Ascending aorta (tissue), 2 donors: ENCODE data around the gene MYO1B. TPM values are rescaled to one million over a fixed set of nuclear protein-coding genes. Genes with fewer than 3 reads are reported as not detected.
A peak's percentile ranks its signal among the peaks of the same experiment; 100 is the strongest.

Experiments
- DNase-seq, 2 donors: peaks; one replicate each; pipeline ENCODE4 v3.0.0-alpha.2; 2019; ENCODE audit warnings: low spot score in 2 of 2
- H3K27ac ChIP-seq, 2 donors: fragments of 200-600 bp; sonication (generic); one replicate each; pipeline ENCODE4 v1.5.1; 2016 to 2017; ENCODE audit warnings: mild to moderate bottlenecking in 1 of 2
- H3K27me3 ChIP-seq: fragments of 200-600 bp; sonication (generic); one replicate; pipeline ENCODE4 v1.5.1; 2017
- H3K36me3 ChIP-seq, 2 donors: fragments of 200-600 bp; sonication (generic); one replicate each; pipeline ENCODE4 v1.5.1; 2016
- H3K4me1 ChIP-seq, 2 donors: fragments of 200-600 bp; sonication (generic); one replicate each; pipeline ENCODE4 v1.5.1; 2016 to 2017; ENCODE audit warnings: mild to moderate bottlenecking in 1 of 2
- H3K4me3 ChIP-seq, 2 donors: fragments of 200-600 bp; sonication (generic); one replicate each; pipeline ENCODE4 v1.5.1; 2016 to 2017; ENCODE audit warnings: mild to moderate bottlenecking in 1 of 2
- H3K9me3 ChIP-seq, 2 donors: fragments of 200-600 bp; sonication (generic); one replicate each; pipeline ENCODE4 v1.5.1; 2016
- intact Hi-C: fragments of 100-400 bp; cut with DNase I; formaldehyde crosslinking; loops from one replicate; pipeline ENCODE4 v1.15.1; 2023
- total RNA-seq: library from RNA; depleted of rRNA; stranded (reverse); fragments of >200 nt; gene quantifications from one replicate; pipeline ENCODE4 v1.1.0, GENCODE V29; 2016
- TF ChIP-seq, protein P1 (sequence below), 3 experiments: fragments of 200-600 bp in 2 of 3; fragments of 450-650 bp in 1 of 3; sonication (generic) in 2 of 3; IDR thresholded peaks; one replicate each; pipeline ENCODE4 v1.5.1; 2016 to 2019; ENCODE audit warnings: antibody characterized with exemption in 3 of 3, mild to moderate bottlenecking in 1 of 3, moderate library complexity in 1 of 3

The MYO1B gene
- total RNA-seq, 1 donor from 2014 or later = 27.4 TPM

DNA sequence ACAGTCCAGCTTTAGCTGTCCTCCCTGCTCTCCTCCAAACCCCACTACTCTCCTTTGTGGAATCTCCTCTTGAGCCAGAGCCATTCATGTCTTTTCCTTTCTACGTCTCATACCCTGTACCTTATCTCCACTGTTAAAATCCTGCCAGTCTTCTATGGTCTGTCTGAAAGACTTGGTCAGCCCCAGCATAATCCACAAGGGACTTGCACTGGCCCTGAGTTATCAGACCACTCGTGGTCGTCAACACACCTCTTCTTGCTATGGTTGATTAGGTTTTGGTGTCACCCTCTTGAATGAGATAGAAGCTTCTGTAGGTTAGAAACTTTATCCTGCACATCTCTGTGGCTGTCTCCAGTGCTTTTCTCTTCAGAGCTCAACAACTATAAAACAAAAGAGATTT lies 56.8 kb downstream of the MYO1B start:
- Histone ChIP-seq H3K27me3 (no peaks in the 10 kb centered on the region), H3K36me3 (no peaks in the 10 kb centered on the region), H3K9me3 (no peaks in the 10 kb centered on the region), H3K4me1 (peaks cover 3 to 30% of the 10 kb centered on the region in 2 donors), H3K4me3 (no peak overlapping the region), H3K27ac (no peak overlapping the region)
- DNase-seq = no peak
- intact Hi-C loops = loop anchor here (5.0 kb wide), 1 partner anchor 200 kb away; no protein-coding TSS in a partner anchor
- TF ChIP-seq, protein P1, sequence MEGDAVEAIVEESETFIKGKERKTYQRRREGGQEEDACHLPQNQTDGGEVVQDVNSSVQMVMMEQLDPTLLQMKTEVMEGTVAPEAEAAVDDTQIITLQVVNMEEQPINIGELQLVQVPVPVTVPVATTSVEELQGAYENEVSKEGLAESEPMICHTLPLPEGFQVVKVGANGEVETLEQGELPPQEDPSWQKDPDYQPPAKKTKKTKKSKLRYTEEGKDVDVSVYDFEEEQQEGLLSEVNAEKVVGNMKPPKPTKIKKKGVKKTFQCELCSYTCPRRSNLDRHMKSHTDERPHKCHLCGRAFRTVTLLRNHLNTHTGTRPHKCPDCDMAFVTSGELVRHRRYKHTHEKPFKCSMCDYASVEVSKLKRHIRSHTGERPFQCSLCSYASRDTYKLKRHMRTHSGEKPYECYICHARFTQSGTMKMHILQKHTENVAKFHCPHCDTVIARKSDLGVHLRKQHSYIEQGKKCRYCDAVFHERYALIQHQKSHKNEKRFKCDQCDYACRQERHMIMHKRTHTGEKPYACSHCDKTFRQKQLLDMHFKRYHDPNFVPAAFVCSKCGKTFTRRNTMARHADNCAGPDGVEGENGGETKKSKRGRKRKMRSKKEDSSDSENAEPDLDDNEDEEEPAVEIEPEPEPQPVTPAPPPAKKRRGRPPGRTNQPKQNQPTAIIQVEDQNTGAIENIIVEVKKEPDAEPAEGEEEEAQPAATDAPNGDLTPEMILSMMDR (IDR thresholded peaks at IDR 0.05) = no peak

DNA sequence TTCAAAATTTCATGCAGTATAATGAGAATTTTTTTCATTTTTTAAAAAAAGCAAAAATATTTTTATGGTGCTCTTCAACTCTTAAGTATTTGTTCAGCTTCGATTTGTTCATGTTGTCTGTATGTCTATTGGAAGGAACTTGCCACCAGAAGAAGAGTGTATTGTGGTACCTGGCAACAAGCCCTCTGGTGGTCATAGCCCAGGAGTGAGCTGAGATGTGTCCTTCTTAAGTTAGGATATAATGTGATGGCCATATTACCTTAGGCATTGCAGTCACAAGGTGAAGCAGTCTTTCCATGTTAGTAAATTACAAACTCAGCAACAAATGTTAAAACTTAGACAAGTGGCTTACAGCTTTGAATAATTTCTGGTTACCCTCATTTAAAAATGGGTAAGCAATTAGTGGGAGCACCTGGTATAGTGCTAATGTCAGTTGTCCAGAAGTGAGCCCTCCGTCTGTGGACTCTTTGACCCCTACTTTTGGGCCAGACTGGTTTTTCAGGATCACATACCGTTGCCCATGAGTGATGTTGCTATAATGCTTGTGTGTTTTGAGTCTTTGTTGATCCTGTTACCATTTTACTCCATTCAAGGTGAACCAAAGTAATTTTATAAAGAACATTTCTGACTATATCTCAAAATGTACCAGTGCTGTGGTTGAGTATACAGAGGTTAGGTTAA lies 57.4 kb downstream of the MYO1B start:
- no peaks in the 10 kb centered on the region for H3K9me3 ChIP-seq
- DNase-seq = no peak
- peaks cover 3 to 24% of the 10 kb centered on the region in 2 donors for H3K4me1 ChIP-seq
- TF ChIP-seq, protein P1 (IDR thresholded peaks at IDR 0.05) = no peak
- intact Hi-C loops = loop anchor here (5.0 kb wide), 1 partner anchor 200 kb away; no protein-coding TSS in a partner anchor
- no peak overlapping the region for H3K4me3 ChIP-seq
- H3K36me3 ChIP-seq = no peaks in the 10 kb centered on the region
- H3K27me3 ChIP-seq = no peaks in the 10 kb centered on the region
- no peak overlapping the region for H3K27ac ChIP-seq

DNA sequence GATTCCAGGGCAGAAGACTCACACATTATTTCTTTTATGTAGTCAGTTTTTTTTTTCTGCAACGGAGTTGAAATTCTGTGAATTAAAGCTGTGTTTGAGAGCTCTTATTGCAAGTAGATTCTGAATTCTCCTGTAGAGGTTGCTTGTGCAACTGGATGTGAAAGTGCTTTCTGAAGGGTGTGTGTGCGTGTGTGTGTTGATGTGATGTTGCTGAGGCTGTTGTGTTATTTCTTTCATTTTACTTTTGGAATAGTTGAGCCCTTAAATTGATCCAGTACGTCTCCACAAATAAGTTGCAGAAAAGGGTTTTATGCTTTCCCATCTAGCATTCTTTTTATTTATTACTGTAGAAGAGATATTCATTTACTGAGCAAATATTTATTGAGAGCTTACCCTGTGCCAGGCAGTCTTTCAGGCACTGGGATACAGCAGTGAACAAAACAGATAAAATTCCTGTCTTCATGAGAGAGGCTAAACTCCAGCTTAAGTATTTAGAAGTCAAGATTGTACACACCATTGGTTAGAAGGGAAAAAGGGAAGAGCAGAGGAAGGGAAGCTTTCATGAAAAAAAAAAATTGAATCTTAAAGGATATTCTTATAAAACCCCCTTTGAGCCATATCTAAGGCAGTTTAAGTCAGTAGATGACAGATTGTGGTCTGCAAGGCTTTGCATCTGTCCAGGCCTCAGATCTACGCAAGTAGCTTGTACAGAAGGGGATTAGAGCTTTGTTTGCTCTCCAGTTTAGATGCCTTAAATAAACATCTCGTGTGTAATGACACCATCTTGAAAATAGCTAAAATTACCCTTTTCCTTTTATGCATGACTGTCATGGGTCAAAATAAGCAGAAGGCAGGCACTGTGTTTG lies 58.2 kb downstream of the MYO1B start:
- TF ChIP-seq, protein P1 (IDR thresholded peaks at IDR 0.05) = no peak
- Histone ChIP-seq H3K36me3 (no peaks in the 10 kb centered on the region), H3K4me1 (peaks cover 3 to 21% of the 10 kb centered on the region in 2 donors), H3K27me3 (no peaks in the 10 kb centered on the region), H3K9me3 (no peaks in the 10 kb centered on the region), H3K4me3 (no peak overlapping the region), H3K27ac (no peak overlapping the region)
- intact Hi-C loops = loop anchor here (5.0 kb wide), 1 partner anchor 199 kb away; no protein-coding TSS in a partner anchor
- DNase-seq = no peak

DNA sequence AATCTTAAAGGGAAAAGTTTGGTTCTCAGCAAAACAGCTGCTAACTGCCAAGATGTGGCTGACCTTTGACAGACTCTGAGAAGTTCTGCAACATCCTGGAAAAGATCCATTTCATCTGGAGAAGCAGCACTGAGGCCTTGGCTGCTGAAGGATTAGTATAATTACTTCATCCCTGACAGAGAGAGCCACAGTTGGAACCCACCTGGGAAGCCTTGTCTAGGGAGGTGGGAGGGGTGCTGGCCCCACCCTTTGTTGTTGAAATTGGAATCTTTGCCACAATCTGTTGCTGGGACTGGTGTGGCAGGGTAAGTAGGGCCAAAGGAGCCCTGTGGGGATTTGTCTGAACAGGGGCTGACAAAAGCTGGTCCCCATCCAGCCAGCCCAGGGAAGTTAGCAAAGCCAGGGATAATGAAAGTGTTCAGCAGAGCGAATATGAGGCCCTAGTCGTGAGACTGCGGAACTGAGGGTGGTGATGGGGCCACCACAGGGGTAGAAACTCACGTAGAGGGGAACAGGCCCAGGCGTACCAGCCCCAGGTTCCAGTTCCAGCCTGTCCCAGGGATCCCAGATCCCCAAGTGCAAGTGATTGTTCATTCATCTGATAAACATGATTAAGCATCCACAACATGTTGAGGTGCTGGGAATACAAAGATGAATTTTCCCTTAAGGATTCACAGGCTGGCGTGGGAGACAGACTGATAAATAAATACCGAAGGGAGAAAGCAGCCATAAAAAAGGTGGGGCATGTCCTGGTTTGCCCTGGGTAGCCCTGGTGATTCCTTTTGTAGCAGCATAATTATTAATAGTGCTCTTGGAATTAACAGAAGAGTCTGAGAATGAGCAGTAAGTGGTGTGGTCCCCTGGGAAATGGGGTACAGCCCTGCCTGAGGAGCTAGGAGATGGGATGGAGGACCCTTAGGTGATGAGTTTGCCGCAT lies 60.0 kb downstream of the MYO1B start:
- DNase-seq = peak in 1 of 2 donors; percentile 66
- Histone ChIP-seq H3K4me3 (peak overlapping the region in 1 of 2 donors; percentile 26), H3K4me1 (peaks cover 0 to 17% of the 10 kb centered on the region in 2 donors), H3K27ac (peak overlapping the region; percentile 69 to 80), H3K27me3 (no peaks in the 10 kb centered on the region), H3K9me3 (no peaks in the 10 kb centered on the region), H3K36me3 (no peaks in the 10 kb centered on the region)
- intact Hi-C loops = loop anchor here (5.0 kb wide), 1 partner anchor 197 kb away; no protein-coding TSS in a partner anchor
- TF ChIP-seq, protein P1 (IDR thresholded peaks at IDR 0.05) = no peak

DNA sequence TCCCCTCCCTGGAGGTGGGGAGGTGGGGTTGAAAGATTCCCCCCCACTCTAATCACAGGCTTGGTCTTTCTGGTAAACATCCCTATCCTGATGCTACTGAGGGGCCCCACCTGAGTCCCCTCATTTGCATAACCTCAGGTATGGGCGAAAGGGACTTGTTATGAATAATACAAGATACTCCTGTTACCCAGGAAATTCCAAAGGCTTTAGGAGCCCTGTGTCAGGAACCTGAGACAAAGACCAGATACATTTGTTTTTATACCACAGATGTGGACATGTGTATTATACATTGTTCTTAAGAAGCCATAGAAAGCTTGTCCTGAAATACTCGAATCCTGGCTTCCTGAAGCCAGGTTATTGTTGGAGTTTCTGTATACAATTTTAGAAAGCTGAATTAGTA lies 62.8 kb downstream of the MYO1B start:
- Histone ChIP-seq H3K36me3 (no peaks in the 10 kb centered on the region), H3K9me3 (no peaks in the 10 kb centered on the region), H3K27me3 (no peaks in the 10 kb centered on the region), H3K4me3 (no peak overlapping the region), H3K4me1 (peaks cover 0 to 19% of the 10 kb centered on the region in 2 donors), H3K27ac (no peak overlapping the region)
- no peak for DNase-seq
- TF ChIP-seq, protein P1 (IDR thresholded peaks at IDR 0.05) = no peak
- intact Hi-C loops = no loop called here
